Cardiac fibroblast (primary cell): Measurements from ENCODE around the gene SORCS3.

Source experiments
- DNase-seq, 2 donors: peaks; one replicate each; pipeline versions ENCODE4 v3.0.0 to v3.0.0-alpha.2; 2010; ENCODE audit warnings: low read depth in 2 of 2
- H3K4me3 ChIP-seq, 2 donors: replicated peaks in 1 of 2; 1 replicate in 1 of 2; 2 replicates in 1 of 2; pipeline ENCODE4 v1.5.1; 2011; ENCODE audit warnings: low read depth in 2 of 2, low read length in 2 of 2, mild to moderate bottlenecking in 2 of 2, moderate library complexity in 1 of 2
- CTCF ChIP-seq: IDR thresholded peaks from one replicate; pipeline ENCODE4 v1.5.1; 2011; ENCODE audit warnings: low read depth, mild to moderate bottlenecking, low read length, inconsistent platforms

SORCS3 gene

GRCh38 chr10:104676874-104677273 lies 35.8 kb downstream of the SORCS3 start:
- DNase-seq = no peak
- TF ChIP-seq CTCF = no peak
- H3K4me3 ChIP-seq = no peak overlapping the region

GRCh38 chr10:104678658-104679057 lies 37.6 kb downstream of the SORCS3 start:
- H3K4me3 ChIP-seq = no peak overlapping the region
- DNase-seq = no peak
- no peak for TF ChIP-seq CTCF

- H3K4me3 ChIP-seq = no peak overlapping the region
Observed at GRCh38 chr10:104680467-104681401, 39.6 kb downstream of the SORCS3 start.

GRCh38 chr10:104681485-104681884 lies 40.4 kb downstream of the SORCS3 start:
- no peak overlapping the region for H3K4me3 ChIP-seq
- no peak for TF ChIP-seq CTCF
- no peak for DNase-seq

More at GRCh38 chr10:104680467-104681401, 39.6 kb downstream of the SORCS3 start:
- no peak for TF ChIP-seq CTCF
- DNase-seq = no peak

- no peak overlapping the region for H3K4me3 ChIP-seq
- no peak for DNase-seq
- TF ChIP-seq CTCF = no peak
Observed at GRCh38 chr10:104683567-104683966, 42.5 kb downstream of the SORCS3 start.

GRCh38 chr10:104686829-104687228 lies 45.7 kb downstream of the SORCS3 start:
- no peak for TF ChIP-seq CTCF

More at GRCh38 chr10:104686829-104687228, 45.7 kb downstream of the SORCS3 start:
- DNase-seq = no peak
- no peak overlapping the region for H3K4me3 ChIP-seq
